Lower leg skin (tissue), 3 donors: ENCODE data around the gene METTL3.

Source experiments
- POLR2A ChIP-seq, 2 donors: fragments of 450-650 bp; IDR thresholded peaks; one replicate each; pipeline ENCODE4 v1.6.1; 2016 to 2017; ENCODE audit warnings: antibody characterized with exemption in 2 of 2, mild to moderate bottlenecking in 1 of 2, moderate library complexity in 1 of 2
- TF ChIP-seq, protein P1 (sequence below), 3 donors: fragments of 450-650 bp; IDR thresholded peaks; one replicate each; pipeline ENCODE4 v1.5.1; 2016; ENCODE audit warnings: antibody characterized with exemption in 3 of 3, mild to moderate bottlenecking in 3 of 3, moderate library complexity in 2 of 3

DNA sequence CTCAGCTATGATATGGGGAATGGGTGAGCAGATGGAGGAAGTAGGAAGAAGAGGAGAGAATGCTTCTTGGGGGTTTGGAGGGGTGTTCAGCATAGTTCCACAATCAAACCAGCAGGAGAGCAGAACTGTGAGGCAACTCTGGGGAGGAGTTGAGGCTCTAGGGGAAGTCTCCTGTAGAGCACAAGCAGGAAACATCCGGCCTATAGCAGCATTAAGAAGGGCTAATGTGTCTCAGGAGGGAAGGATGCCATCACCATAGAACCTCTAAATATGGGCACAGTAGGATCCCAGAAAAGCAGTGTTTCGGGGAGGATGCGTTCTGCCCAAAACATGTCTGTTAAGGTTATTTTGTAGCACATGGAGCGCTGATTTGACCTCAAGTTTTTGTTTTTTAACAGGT, 23.4 kb upstream of the METTL3 start:
- TF ChIP-seq, protein P1, sequence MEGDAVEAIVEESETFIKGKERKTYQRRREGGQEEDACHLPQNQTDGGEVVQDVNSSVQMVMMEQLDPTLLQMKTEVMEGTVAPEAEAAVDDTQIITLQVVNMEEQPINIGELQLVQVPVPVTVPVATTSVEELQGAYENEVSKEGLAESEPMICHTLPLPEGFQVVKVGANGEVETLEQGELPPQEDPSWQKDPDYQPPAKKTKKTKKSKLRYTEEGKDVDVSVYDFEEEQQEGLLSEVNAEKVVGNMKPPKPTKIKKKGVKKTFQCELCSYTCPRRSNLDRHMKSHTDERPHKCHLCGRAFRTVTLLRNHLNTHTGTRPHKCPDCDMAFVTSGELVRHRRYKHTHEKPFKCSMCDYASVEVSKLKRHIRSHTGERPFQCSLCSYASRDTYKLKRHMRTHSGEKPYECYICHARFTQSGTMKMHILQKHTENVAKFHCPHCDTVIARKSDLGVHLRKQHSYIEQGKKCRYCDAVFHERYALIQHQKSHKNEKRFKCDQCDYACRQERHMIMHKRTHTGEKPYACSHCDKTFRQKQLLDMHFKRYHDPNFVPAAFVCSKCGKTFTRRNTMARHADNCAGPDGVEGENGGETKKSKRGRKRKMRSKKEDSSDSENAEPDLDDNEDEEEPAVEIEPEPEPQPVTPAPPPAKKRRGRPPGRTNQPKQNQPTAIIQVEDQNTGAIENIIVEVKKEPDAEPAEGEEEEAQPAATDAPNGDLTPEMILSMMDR (IDR thresholded peaks at IDR 0.05): no peak
- no peak for TF ChIP-seq POLR2A (IDR thresholded peaks at IDR 0.05)
